ENCODE measurements around the gene IGF2BP3.

IGF2BP3 gene

GRCh38 chr7:23279819-23280525 is 190.3 kb downstream of the IGF2BP3 start:
- H3K4me3 ChIP-seq (ENCODE audit: low read depth in 1 of 5, low read length in 5 of 5), result no peak overlapping the region
- no peaks in the 10 kb centered on the region for H3K36me3 ChIP-seq (ENCODE audit: control insufficient read depth in 5 of 5, insufficient read depth in 5 of 5, low read length in 5 of 5)
- H3K27me3 ChIP-seq (ENCODE audit: control insufficient read depth in 5 of 5, insufficient read depth in 4 of 5, low read length in 5 of 5), result no peaks in the 10 kb centered on the region
- no peaks in the 10 kb centered on the region for H3K9me3 ChIP-seq (ENCODE audit: control insufficient read depth in 5 of 5, low read length in 5 of 5)
- no peak overlapping the region for H3K9ac ChIP-seq (ENCODE audit: low read length in 5 of 5)
- no peak overlapping the region for H3K27ac ChIP-seq (ENCODE audit: low read depth, low read length)
- H3K4me1 ChIP-seq (ENCODE audit: control insufficient read depth in 5 of 5, insufficient read depth in 5 of 5, low read length in 5 of 5), result no peaks in the 10 kb centered on the region

GRCh38 chr7:23277359-23277989 is 192.8 kb downstream of the IGF2BP3 start:
- Histone ChIP-seq H3K4me1 (ENCODE audit: control insufficient read depth in 5 of 5, insufficient read depth in 5 of 5, low read length in 5 of 5) (no peaks in the 10 kb centered on the region), H3K9ac (ENCODE audit: low read length in 5 of 5) (no peak overlapping the region), H3K27me3 (ENCODE audit: control insufficient read depth in 5 of 5, insufficient read depth in 4 of 5, low read length in 5 of 5) (no peaks in the 10 kb centered on the region), H3K36me3 (ENCODE audit: control insufficient read depth in 5 of 5, insufficient read depth in 5 of 5, low read length in 5 of 5) (peaks cover 0 to 6% (median 0%) of the 10 kb centered on the region in 5 donors), H3K4me3 (ENCODE audit: low read depth in 1 of 5, low read length in 5 of 5) (no peak overlapping the region), H3K27ac (ENCODE audit: low read depth, low read length) (no peak overlapping the region), H3K9me3 (ENCODE audit: control insufficient read depth in 5 of 5, low read length in 5 of 5) (no peaks in the 10 kb centered on the region)

GRCh38 chr7:23276947-23277346 is 193.3 kb downstream of the IGF2BP3 start:
- no peak overlapping the region for H3K9ac ChIP-seq (ENCODE audit: low read length in 5 of 5)
- H3K4me3 ChIP-seq (ENCODE audit: low read depth in 1 of 5, low read length in 5 of 5), result no peak overlapping the region
- H3K27me3 ChIP-seq (ENCODE audit: control insufficient read depth in 5 of 5, insufficient read depth in 4 of 5, low read length in 5 of 5), result no peaks in the 10 kb centered on the region
- H3K27ac ChIP-seq (ENCODE audit: low read depth, low read length), result no peak overlapping the region
- H3K9me3 ChIP-seq (ENCODE audit: control insufficient read depth in 5 of 5, low read length in 5 of 5), result no peaks in the 10 kb centered on the region
- no peaks in the 10 kb centered on the region for H3K4me1 ChIP-seq (ENCODE audit: control insufficient read depth in 5 of 5, insufficient read depth in 5 of 5, low read length in 5 of 5)
- peaks cover 0 to 6% (median under 1%) of the 10 kb centered on the region in 5 donors for H3K36me3 ChIP-seq (ENCODE audit: control insufficient read depth in 5 of 5, insufficient read depth in 5 of 5, low read length in 5 of 5)

GRCh38 chr7:23276376-23276775 is 193.9 kb downstream of the IGF2BP3 start:
- H3K27me3 ChIP-seq (ENCODE audit: control insufficient read depth in 5 of 5, insufficient read depth in 4 of 5, low read length in 5 of 5), result no peaks in the 10 kb centered on the region
- H3K4me3 ChIP-seq (ENCODE audit: low read depth in 1 of 5, low read length in 5 of 5), result no peak overlapping the region
- H3K9me3 ChIP-seq (ENCODE audit: control insufficient read depth in 5 of 5, low read length in 5 of 5), result no peaks in the 10 kb centered on the region
- H3K9ac ChIP-seq (ENCODE audit: low read length in 5 of 5), result no peak overlapping the region
- no peak overlapping the region for H3K27ac ChIP-seq (ENCODE audit: low read depth, low read length)
- H3K36me3 ChIP-seq (ENCODE audit: control insufficient read depth in 5 of 5, insufficient read depth in 5 of 5, low read length in 5 of 5), result peaks cover 0 to 6% (median 2%) of the 10 kb centered on the region in 5 donors
- no peaks in the 10 kb centered on the region for H3K4me1 ChIP-seq (ENCODE audit: control insufficient read depth in 5 of 5, insufficient read depth in 5 of 5, low read length in 5 of 5)

GRCh38 chr7:23275912-23276311 is 194.4 kb downstream of the IGF2BP3 start:
- H3K36me3 ChIP-seq (ENCODE audit: control insufficient read depth in 5 of 5, insufficient read depth in 5 of 5, low read length in 5 of 5), result peaks cover 0 to 10% (median 5%) of the 10 kb centered on the region in 5 donors
- H3K4me1 ChIP-seq (ENCODE audit: control insufficient read depth in 5 of 5, insufficient read depth in 5 of 5, low read length in 5 of 5), result no peaks in the 10 kb centered on the region
- no peak overlapping the region for H3K4me3 ChIP-seq (ENCODE audit: low read depth in 1 of 5, low read length in 5 of 5)
- no peaks in the 10 kb centered on the region for H3K9me3 ChIP-seq (ENCODE audit: control insufficient read depth in 5 of 5, low read length in 5 of 5)
- H3K27me3 ChIP-seq (ENCODE audit: control insufficient read depth in 5 of 5, insufficient read depth in 4 of 5, low read length in 5 of 5), result no peaks in the 10 kb centered on the region
- no peak overlapping the region for H3K27ac ChIP-seq (ENCODE audit: low read depth, low read length)
- H3K9ac ChIP-seq (ENCODE audit: low read length in 5 of 5), result no peak overlapping the region

GRCh38 chr7:23273141-23273599 is 197.1 kb downstream of the IGF2BP3 start:
- H3K36me3 ChIP-seq (ENCODE audit: control insufficient read depth in 5 of 5, insufficient read depth in 5 of 5, low read length in 5 of 5), result peaks cover 5 to 26% (median 17%) of the 10 kb centered on the region in 5 donors
- no peaks in the 10 kb centered on the region for H3K9me3 ChIP-seq (ENCODE audit: control insufficient read depth in 5 of 5, low read length in 5 of 5)
- H3K27ac ChIP-seq (ENCODE audit: low read depth, low read length), result no peak overlapping the region
- no peak overlapping the region for H3K4me3 ChIP-seq (ENCODE audit: low read depth in 1 of 5, low read length in 5 of 5)
- no peak overlapping the region for H3K9ac ChIP-seq (ENCODE audit: low read length in 5 of 5)
- H3K27me3 ChIP-seq (ENCODE audit: control insufficient read depth in 5 of 5, insufficient read depth in 4 of 5, low read length in 5 of 5), result peaks cover 0 to 5% (median 0%) of the 10 kb centered on the region in 5 donors
- H3K4me1 ChIP-seq (ENCODE audit: control insufficient read depth in 5 of 5, insufficient read depth in 5 of 5, low read length in 5 of 5), result no peaks in the 10 kb centered on the region

GRCh38 chr7:23272275-23272674 is 198.0 kb downstream of the IGF2BP3 start:
- H3K4me1 ChIP-seq (ENCODE audit: control insufficient read depth in 5 of 5, insufficient read depth in 5 of 5, low read length in 5 of 5), result no peaks in the 10 kb centered on the region
- no peak overlapping the region for H3K27ac ChIP-seq (ENCODE audit: low read depth, low read length)
- H3K9ac ChIP-seq (ENCODE audit: low read length in 5 of 5), result no peak overlapping the region
- peaks cover 0 to 5% (median 0%) of the 10 kb centered on the region in 5 donors for H3K27me3 ChIP-seq (ENCODE audit: control insufficient read depth in 5 of 5, insufficient read depth in 4 of 5, low read length in 5 of 5)
- H3K36me3 ChIP-seq (ENCODE audit: control insufficient read depth in 5 of 5, insufficient read depth in 5 of 5, low read length in 5 of 5), result peaks cover 5 to 32% (median 17%) of the 10 kb centered on the region in 5 donors
- H3K4me3 ChIP-seq (ENCODE audit: low read depth in 1 of 5, low read length in 5 of 5), result no peak overlapping the region
- H3K9me3 ChIP-seq (ENCODE audit: control insufficient read depth in 5 of 5, low read length in 5 of 5), result no peaks in the 10 kb centered on the region

GRCh38 chr7:23268746-23269145 is 201.5 kb downstream of the IGF2BP3 start:
- H3K27me3 ChIP-seq (ENCODE audit: control insufficient read depth in 5 of 5, insufficient read depth in 4 of 5, low read length in 5 of 5), result peaks cover 0 to 5% (median 0%) of the 10 kb centered on the region in 5 donors
- no peak overlapping the region for H3K9ac ChIP-seq (ENCODE audit: low read length in 5 of 5)
- H3K9me3 ChIP-seq (ENCODE audit: control insufficient read depth in 5 of 5, low read length in 5 of 5), result no peaks in the 10 kb centered on the region
- H3K4me3 ChIP-seq (ENCODE audit: low read depth in 1 of 5, low read length in 5 of 5), result no peak overlapping the region
- peaks cover 5 to 42% (median 25%) of the 10 kb centered on the region in 5 donors for H3K36me3 ChIP-seq (ENCODE audit: control insufficient read depth in 5 of 5, insufficient read depth in 5 of 5, low read length in 5 of 5)
- no peak overlapping the region for H3K27ac ChIP-seq (ENCODE audit: low read depth, low read length)
- no peaks in the 10 kb centered on the region for H3K4me1 ChIP-seq (ENCODE audit: control insufficient read depth in 5 of 5, insufficient read depth in 5 of 5, low read length in 5 of 5)

- no peak overlapping the region for H3K9ac ChIP-seq (ENCODE audit: low read length in 5 of 5)
- no peak overlapping the region for H3K27ac ChIP-seq (ENCODE audit: low read depth, low read length)
- no peak overlapping the region for H3K4me3 ChIP-seq (ENCODE audit: low read depth in 1 of 5, low read length in 5 of 5)
- no peaks in the 10 kb centered on the region for H3K4me1 ChIP-seq (ENCODE audit: control insufficient read depth in 5 of 5, insufficient read depth in 5 of 5, low read length in 5 of 5)
- H3K36me3 ChIP-seq (ENCODE audit: control insufficient read depth in 5 of 5, insufficient read depth in 5 of 5, low read length in 5 of 5), result peaks cover 5 to 39% (median 25%) of the 10 kb centered on the region in 5 donors
- peaks cover 0 to 5% (median 0%) of the 10 kb centered on the region in 5 donors for H3K27me3 ChIP-seq (ENCODE audit: control insufficient read depth in 5 of 5, insufficient read depth in 4 of 5, low read length in 5 of 5)
- H3K9me3 ChIP-seq (ENCODE audit: control insufficient read depth in 5 of 5, low read length in 5 of 5), result no peaks in the 10 kb centered on the region
Observed at GRCh38 chr7:23268167-23268566, 202.1 kb downstream of the IGF2BP3 start.

GRCh38 chr7:23267357-23267756 is 202.9 kb downstream of the IGF2BP3 start:
- Histone ChIP-seq H3K4me1 (ENCODE audit: control insufficient read depth in 5 of 5, insufficient read depth in 5 of 5, low read length in 5 of 5) (no peaks in the 10 kb centered on the region), H3K36me3 (ENCODE audit: control insufficient read depth in 5 of 5, insufficient read depth in 5 of 5, low read length in 5 of 5) (peaks cover 5 to 36% (median 25%) of the 10 kb centered on the region in 5 donors), H3K4me3 (ENCODE audit: low read depth in 1 of 5, low read length in 5 of 5) (no peak overlapping the region), H3K27me3 (ENCODE audit: control insufficient read depth in 5 of 5, insufficient read depth in 4 of 5, low read length in 5 of 5) (peaks cover 0 to 5% (median 0%) of the 10 kb centered on the region in 5 donors), H3K27ac (ENCODE audit: low read depth, low read length) (no peak overlapping the region), H3K9ac (ENCODE audit: low read length in 5 of 5) (no peak overlapping the region), H3K9me3 (ENCODE audit: control insufficient read depth in 5 of 5, low read length in 5 of 5) (no peaks in the 10 kb centered on the region)

Data from subcutaneous abdominal adipose tissue (tissue), 5 donors.